GM21381 (cell line): Measurements from ENCODE around the gene GABBR2.

ENCODE experiments used
- ATAC-seq: cut with Tn5 transposase; IDR thresholded peaks from one replicate; pipeline ENCODE4 v1.9.1; 2021; ENCODE audit warnings: mild to moderate bottlenecking, moderate library complexity; ENCODE audit not compliant: unreplicated experiment

GABBR2 gene

DNA sequence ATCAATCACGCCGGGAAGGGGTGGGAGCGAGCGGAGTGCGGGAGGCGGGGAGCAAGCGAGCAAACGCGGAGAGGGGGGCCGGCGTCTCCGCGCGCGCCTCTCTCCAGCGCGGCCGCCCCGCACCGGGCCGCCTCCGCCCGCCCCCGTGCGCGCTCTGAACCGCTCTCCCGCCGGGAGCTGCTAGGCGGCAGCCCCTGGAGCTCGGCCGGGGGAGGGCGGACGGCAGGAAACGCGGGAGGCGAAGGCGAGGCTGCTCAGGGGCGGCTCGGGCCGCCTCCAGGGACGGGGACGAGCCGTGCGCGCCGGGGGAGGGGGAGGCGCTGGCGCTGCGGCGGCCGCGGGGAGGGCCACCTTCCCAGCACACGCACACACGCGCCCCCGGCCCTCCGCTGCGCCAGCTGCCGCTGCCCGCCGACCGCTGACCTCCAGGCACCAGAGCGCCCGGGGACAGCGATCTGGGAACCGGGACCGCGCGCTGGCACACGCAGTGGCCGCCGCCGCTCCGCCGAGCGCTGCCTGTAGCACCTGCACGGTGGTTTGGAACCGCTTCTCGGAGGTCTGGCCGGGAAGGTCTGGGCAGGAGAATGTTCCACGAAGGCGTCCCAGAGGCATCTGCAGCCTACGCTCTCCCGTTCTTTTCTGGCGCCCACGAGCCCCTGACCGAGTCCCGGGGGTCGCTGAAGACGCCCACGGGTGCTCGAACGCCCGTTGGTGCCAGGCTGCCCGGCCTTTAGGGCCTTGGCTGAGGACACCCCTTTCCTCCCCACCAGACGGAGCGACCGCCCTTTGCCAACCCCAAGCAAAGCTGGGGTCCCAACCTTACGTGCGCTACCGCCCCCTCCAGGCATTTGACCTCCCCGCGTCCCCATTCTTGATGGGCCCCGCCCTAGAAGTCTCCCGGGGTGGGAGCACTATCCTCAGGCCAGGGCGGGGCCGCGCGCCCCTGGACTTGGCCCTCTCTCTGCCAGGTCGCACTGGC, at the start of gene GABBR2:
GABBR2 (minus strand) TSS at position 3 of the 979 bp plus-strand sequence. CDS start 198 bp downstream, outside the sequence.
- no peak for ATAC-seq

DNA sequence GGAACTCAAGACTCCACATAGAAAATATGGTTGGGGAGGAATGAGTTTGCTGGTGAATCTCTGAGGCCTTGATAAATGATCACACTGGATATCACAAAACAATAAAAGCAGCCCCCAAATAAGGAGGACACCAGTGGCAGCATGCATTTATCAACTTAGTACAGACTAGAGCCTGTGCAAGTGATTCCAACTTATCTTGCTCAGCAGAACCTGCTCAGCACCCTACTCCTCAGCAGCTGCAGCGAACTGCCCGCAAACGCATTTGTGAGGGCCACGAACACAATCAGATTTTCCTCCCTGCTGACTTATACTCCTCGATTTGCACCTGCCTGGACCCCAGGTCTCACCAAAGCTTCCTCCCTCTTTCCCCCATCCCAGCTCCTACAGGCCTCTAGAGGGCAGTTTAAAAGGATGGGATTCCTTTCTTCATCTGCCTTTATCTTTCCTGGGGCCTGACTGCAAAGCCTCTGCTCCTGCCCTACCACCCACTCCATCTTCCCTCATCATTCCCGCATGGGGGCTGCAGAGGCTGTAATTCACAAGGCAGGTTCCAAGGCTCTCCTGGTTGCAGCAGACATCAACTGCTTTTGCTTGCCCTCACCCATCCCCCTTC, 46.4 kb upstream of the GABBR2 start:
- no peak for ATAC-seq

DNA sequence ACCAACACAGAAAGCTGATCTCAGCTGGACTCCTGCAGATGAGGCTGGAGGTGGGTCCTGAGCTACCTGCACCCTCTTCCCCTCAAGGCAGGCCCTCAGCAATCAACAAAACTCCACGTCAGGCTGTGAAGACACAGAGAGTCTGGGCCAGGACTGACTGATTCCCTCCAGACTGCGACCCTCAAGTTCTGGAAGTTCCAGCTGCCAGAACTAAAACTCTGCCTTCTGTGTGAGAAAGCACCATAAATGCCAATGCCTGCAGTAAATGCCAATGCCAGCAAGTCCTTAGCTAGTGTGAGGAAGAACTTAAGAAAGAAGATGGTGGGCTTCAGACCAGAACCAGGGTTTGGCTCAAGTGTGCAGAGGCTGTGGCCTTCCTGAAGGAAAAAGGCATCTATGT, 42.5 kb upstream of the GABBR2 start:
- ATAC-seq, result no peak

DNA sequence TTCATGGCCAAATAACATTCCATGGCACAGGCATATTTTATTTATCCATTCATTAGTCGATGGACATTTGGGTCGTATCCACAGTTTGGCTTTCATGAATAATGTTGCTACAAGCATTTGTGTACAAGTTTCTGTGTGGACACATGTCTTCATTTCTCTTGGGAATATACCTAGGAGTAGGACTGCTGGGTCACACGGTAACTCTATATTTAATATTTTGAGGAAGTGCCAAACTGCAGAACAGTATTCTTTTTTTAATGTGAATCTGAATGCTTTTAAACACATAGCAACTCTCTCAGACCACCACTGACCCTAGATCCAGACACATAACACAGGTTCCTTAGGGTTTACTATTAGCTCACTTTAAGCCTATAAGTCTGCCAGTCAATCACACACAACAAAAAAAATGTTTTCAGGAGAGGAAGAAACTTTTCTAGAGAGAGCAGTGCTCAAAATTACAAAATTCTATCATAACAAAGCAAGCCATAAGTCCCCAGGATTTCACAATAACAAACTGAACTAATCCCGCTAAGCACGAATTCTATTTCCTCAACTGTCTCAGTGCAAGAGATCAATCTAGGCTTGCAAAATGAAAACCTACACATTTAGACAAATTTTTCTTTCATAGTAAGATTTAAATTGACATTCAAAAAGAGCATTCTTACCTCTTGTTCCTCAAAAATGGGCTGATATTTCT, 41.8 kb upstream of the GABBR2 start:
- no peak for ATAC-seq

DNA sequence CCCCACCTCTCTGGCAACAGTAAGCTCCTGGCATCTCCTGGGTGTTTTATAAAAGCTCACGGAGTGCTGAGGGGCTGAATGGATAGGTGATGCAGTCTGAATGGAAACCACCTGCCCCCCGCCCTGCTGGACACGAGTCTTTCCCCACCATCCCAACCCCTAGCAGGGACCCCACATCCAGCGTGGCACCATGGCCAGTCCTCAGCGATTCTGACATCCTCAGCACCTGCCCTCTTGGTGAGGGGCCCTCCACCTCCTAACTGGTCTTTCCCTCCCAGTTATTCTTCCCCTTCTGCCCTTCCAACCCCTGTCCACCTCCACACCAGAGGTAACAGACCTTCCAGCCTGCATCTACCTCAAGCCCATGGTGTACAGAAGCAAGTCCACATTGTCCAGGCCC, 38.7 kb upstream of the GABBR2 start:
- no peak for ATAC-seq

- no peak for ATAC-seq
Observed at GRCh38 chr9:98745470-98745869, 36.7 kb upstream of the GABBR2 start.

GRCh38 chr9:98743818-98744611, 35.3 kb upstream of the GABBR2 start:
- no peak for ATAC-seq

DNA sequence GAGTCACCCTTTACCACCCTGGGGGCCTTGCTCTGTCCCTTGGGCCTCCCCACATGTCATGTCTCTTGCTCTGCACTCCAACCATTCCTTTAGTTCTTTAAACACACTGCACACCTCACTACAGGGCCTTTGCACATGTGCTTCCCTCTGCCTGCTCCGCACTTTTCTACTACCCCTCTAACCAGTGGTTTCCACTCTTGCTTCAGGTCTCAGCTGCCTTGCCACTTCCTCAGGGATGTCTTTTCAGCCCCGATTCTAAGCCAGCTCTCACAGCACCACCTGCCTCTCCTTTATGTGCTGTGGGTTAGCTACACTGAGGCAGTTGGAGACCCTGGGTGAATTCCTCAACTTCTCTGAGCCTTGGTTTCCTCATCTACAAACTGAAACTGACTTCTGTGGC, 34.6 kb upstream of the GABBR2 start:
- no peak for ATAC-seq

GRCh38 chr9:98742325-98743280, 33.9 kb upstream of the GABBR2 start:
- no peak for ATAC-seq

- ATAC-seq, result no peak
Observed at GRCh38 chr9:98740226-98740881, 31.6 kb upstream of the GABBR2 start.

DNA sequence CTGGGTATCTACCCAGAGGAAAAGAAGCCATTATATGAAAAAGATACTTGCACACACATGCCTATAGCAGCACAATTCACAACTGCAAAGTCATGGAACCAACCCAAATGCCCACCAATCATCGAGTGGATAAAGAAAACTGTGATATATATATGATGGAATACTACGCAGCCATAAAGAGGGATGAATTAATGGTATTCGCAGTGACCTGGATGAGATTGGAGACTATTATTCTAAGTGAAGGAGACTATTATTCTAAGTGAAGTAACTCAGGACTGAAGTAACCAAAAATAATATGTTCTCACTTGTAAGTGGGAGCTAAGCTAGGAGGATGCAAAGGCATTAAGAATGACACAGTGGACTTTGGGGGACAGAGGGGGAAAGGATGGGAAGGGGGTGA, 30.0 kb upstream of the GABBR2 start:
- ATAC-seq, result no peak

DNA sequence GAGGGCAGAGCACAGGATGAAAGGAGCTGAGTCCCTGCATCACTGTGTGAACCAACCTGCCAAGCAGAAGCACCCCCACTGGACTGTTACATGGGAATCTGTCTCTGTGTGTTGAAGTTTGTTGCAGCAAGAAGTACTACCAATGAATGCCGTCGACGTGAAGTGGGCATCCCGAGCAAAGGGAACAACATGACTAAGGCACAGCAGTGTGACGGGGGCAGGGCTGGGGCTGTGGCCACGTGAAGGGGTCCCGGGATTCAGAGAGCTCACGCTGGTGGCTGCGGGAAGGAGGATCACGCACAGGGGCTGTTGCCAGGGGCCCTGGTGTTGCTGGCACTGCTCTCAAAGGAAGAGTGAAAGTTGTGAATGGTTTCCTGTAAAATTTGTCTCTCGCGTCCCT, 27.5 kb upstream of the GABBR2 start:
- ATAC-seq, result no peak

DNA sequence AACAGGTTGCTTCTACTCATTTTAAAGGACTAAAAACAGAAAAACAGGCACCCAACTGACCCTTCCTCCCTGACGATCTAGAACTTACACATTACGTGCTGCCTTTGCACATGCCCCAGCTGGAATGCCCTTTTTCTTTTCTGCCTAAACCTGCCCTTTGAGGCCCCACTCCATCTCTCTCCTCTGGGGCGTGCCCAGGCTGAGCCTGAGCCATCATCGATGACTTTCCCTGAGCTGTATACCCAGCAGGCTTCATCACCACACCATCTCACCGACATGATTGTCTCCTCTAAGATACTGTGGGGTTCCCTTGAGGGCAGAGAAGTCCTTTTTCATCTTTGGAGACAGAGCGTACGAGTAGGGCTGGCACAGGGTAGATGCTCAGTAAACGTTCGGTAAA, 24.1 kb upstream of the GABBR2 start:
- ATAC-seq, result no peak

DNA sequence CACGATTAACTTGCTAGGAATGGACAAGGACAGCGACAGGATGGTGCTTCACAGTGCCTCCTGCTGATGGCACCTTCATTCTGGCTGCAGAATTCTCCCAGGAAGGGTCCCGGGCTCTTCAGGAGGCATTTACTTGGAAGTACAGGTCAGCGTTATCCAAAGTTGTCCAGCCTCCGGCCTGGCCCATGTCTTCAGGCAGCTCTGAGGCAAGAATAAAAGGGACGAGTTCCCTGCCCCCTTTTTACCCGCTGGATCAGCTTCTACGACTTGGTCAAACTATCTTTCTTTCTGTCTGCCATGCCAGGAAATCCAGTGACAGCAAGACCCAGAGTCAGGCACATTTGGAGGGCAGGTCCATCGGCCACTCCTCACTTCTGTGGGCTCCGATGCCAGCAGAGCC, 23.4 kb upstream of the GABBR2 start:
- ATAC-seq, result no peak

DNA sequence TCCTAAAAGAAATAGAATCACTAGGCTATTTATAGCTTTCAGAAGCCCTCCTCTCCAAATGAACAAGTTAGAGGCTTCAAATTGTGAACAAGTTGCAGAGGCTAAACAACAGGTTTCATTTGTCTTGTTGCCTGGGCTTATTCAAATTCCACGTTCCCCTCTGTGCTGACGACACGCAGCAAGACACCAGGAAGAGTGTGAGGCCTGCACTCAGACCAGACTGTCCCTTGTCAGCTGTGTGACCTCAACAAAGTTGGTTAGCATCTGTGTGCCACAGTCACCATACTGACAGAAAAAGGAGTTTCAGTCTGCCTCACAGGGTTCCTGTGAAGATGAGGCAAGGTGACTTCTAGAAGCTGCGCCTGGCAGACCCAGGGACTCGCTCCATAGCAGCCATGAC, 22.1 kb upstream of the GABBR2 start:
- ATAC-seq, result no peak

- ATAC-seq, result no peak
Observed at GRCh38 chr9:98728500-98728899, 19.8 kb upstream of the GABBR2 start.

DNA sequence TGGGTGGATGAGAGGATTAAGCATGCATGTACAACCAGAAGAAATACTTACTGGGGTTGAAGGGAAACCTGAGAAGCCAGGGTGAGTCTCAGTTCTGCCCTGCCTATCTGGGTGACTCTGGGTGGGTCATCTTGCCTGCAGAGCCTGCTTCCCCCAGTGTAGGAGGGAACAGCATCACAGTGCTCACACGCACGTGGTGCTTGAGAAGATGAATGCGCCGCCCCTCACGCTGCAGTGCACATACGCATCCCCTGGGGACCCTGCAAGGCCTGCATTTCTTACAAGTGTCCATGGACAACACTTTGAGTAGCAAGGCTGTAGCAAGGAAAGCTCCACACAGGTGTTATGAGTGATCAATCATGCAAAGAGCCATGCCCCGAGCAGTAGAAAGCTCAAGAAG, 18.7 kb upstream of the GABBR2 start:
- no peak for ATAC-seq

DNA sequence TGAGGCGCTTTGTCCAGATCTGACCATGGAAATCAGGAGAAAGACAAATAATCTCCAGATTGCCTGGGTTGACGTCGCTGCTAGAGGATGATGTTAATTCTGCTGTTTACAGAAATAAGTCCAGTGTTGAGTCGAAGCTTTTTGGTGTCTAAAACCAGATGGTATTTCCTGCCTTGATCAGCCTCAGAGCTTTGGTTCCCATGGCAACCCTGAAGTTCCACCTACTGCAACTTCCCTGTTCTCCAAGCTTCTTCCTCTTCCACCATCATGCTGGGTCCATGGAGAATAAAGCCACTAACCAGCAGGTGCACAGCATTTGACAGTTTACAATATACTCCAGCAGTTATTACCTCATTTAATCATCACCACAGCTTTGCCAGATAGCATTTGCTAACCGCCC, 18.0 kb upstream of the GABBR2 start:
- ATAC-seq, result no peak

DNA sequence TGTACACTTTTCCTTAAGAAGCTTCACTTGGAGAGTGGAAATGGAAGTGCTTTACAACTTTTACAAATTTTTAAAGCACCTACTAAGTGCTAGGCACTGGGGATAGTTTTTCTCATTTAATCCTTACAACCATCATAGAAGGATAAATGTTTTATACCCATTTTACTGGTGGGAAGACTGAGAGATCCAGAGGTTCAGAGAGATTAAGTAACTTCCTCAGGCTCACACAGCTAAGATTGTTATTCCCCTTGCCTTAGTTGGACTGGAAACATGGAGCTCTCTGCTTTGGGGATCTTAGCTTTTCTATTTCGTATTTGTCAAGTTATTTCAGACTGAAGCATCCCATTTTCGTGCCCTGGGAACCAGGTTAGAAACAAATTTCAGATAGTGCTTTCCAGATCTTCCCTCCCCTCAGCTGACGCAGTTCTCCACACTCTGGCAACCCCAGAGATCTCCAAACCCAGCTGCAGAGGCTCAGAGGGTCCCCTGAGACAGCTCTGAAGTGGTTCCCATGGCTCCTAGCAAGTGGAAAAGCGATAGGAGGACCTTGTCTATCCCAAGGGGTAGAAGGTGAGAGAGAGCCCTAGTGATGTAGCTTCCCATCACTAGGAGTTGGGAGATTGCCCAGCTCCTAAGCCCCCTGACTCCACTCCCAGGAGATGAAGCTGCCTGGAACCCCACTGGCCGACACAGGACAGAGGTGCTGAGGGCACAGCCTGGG, 16.2 kb upstream of the GABBR2 start:
- ATAC-seq, result no peak
